H9 (cell line): ENCODE results near the gene CSTF1. TPM values are rescaled to one million over a fixed set of nuclear protein-coding genes. Genes with fewer than 3 reads are reported as not detected.

Source experiments
- DNase-seq: peaks from one replicate; pipeline ENCODE4 v3.0.0-alpha.2; 2017
- H2AFZ ChIP-seq: one replicate; pipeline ENCODE4 v1.6.1; 2013; ENCODE audit warnings: mild to moderate bottlenecking, low read length, control low read depth, moderate library complexity
- H2AK5ac ChIP-seq: 2 replicates; pipeline ENCODE4 v1.6.1; 2013; ENCODE audit warnings: low read length, control low read depth, mixed read lengths; ENCODE audit not compliant: insufficient read length
- H2BK120ac ChIP-seq: one replicate; pipeline ENCODE4 v1.6.1; 2013; ENCODE audit warnings: low read depth, mild to moderate bottlenecking, low read length, control low read depth, inconsistent platforms; ENCODE audit not compliant: poor library complexity, severe bottlenecking
- H2BK12ac ChIP-seq: 2 replicates; pipeline ENCODE4 v1.6.1; 2013; ENCODE audit warnings: low read length, control low read depth, mixed read lengths, low read depth; ENCODE audit not compliant: insufficient read length
- H2BK15ac ChIP-seq: 2 replicates; pipeline ENCODE4 v1.6.1; 2013; ENCODE audit warnings: low read depth, low read length, control low read depth
- H2BK20ac ChIP-seq: one replicate; pipeline ENCODE4 v1.6.1; 2013; ENCODE audit warnings: low read depth, mild to moderate bottlenecking, low read length, control low read depth, inconsistent platforms; ENCODE audit not compliant: poor library complexity, severe bottlenecking
- H2BK5ac ChIP-seq: 2 replicates; pipeline ENCODE4 v1.6.1; 2013; ENCODE audit warnings: low read length, control low read depth, mixed read lengths; ENCODE audit not compliant: insufficient read length
- H3K14ac ChIP-seq: 2 replicates; pipeline ENCODE4 v1.6.1; 2013; ENCODE audit warnings: low read length, control low read depth; ENCODE audit not compliant: insufficient read depth
- H3K18ac ChIP-seq: 2 replicates; pipeline ENCODE4 v1.6.1; 2013; ENCODE audit warnings: low read depth, mild to moderate bottlenecking, mixed read lengths, low read length, control low read depth; ENCODE audit not compliant: insufficient read length
- H3K23ac ChIP-seq: 2 replicates; pipeline ENCODE4 v1.6.1; 2013; ENCODE audit warnings: low read length, control low read depth, mixed read lengths, low read depth; ENCODE audit not compliant: insufficient read length
- H3K23me2 ChIP-seq: 2 replicates; pipeline ENCODE4 v1.6.1; 2013; ENCODE audit warnings: low read depth, mild to moderate bottlenecking, mixed read lengths, low read length, control low read depth; ENCODE audit not compliant: insufficient read length, poor library complexity, severe bottlenecking
- H3K27ac ChIP-seq: 2 replicates; pipeline ENCODE4 v1.5.1; 2013; ENCODE audit warnings: low read length, control low read depth, mixed read lengths, low read depth; ENCODE audit not compliant: insufficient read length
- H3K27me3 ChIP-seq: 2 replicates; pipeline ENCODE4 v1.6.1; 2013; ENCODE audit warnings: low read length, control low read depth, inconsistent platforms; ENCODE audit not compliant: insufficient read depth
- H3K4ac ChIP-seq: 2 replicates; pipeline ENCODE4 v1.6.1; 2013; ENCODE audit warnings: low read depth, mild to moderate bottlenecking, control low read depth, inconsistent platforms, low read length, moderate library complexity
- H3K4me1 ChIP-seq: 2 replicates; pipeline ENCODE4 v1.6.1; 2013; ENCODE audit warnings: low read length, control low read depth, inconsistent platforms; ENCODE audit not compliant: insufficient read depth
- H3K4me2 ChIP-seq: 2 replicates; pipeline ENCODE4 v1.6.1; 2013; ENCODE audit warnings: low read length, control low read depth, mixed read lengths; ENCODE audit not compliant: insufficient read length, insufficient read depth
- H3K56ac ChIP-seq: 2 replicates; pipeline ENCODE4 v1.6.1; 2013; ENCODE audit warnings: low read depth, mild to moderate bottlenecking, mixed read lengths, low read length, control low read depth; ENCODE audit not compliant: insufficient read length
- H3K79me1 ChIP-seq: 2 replicates; pipeline ENCODE4 v1.6.1; 2013; ENCODE audit warnings: low read depth, mild to moderate bottlenecking, moderate library complexity, low read length, control low read depth, inconsistent platforms; ENCODE audit not compliant: insufficient read depth, poor library complexity, severe bottlenecking
- H3K79me2 ChIP-seq: 2 replicates; pipeline ENCODE4 v1.6.1; 2013; ENCODE audit warnings: low read length, control low read depth, inconsistent platforms; ENCODE audit not compliant: insufficient read depth
- H3K9ac ChIP-seq: 2 replicates; pipeline ENCODE4 v1.6.1; 2013; ENCODE audit warnings: low read length, control low read depth, mixed read lengths; ENCODE audit not compliant: insufficient read length; ENCODE audit errors: extremely low read depth
- H3K9me3 ChIP-seq: one replicate; pipeline ENCODE4 v1.6.1; 2013; ENCODE audit warnings: low read depth, low read length, inconsistent platforms; ENCODE audit not compliant: control insufficient read depth
- H3T11ph ChIP-seq: one replicate; pipeline ENCODE4 v1.6.1; 2013; ENCODE audit warnings: mild to moderate bottlenecking, low read length, control low read depth, inconsistent platforms
- H4K20me1 ChIP-seq: one replicate; pipeline ENCODE4 v1.6.1; 2013; ENCODE audit not compliant: control insufficient read depth, insufficient read length, insufficient read depth
- H4K5ac ChIP-seq: 2 replicates; pipeline ENCODE4 v1.6.1; 2013; ENCODE audit warnings: low read depth, mild to moderate bottlenecking, mixed read lengths, low read length, control low read depth; ENCODE audit not compliant: insufficient read length
- H4K8ac ChIP-seq: replicated peaks from 2 replicates; pipeline ENCODE4 v1.6.1; 2013; ENCODE audit warnings: low read length, control low read depth, mixed read lengths, low read depth; ENCODE audit not compliant: insufficient read length
- H4K91ac ChIP-seq: 2 replicates; pipeline ENCODE4 v1.6.1; 2013; ENCODE audit warnings: low read depth, mild to moderate bottlenecking, moderate library complexity, mixed read lengths, low read length, control low read depth; ENCODE audit not compliant: insufficient read length
- H3K27ac Mint-ChIP-seq, 3 experiments: 2 replicates in 2 of 3; 3 replicates in 1 of 3; pipeline ENCODE4 v1.8.0; 2020 to 2021; ENCODE audit warnings: mixed read lengths in 3 of 3, mild to moderate bottlenecking in 1 of 3, moderate library complexity in 1 of 3
- H3K27me3 Mint-ChIP-seq: 2 replicates; pipeline ENCODE4 v1.8.0; 2021; ENCODE audit warnings: low read depth, mild to moderate bottlenecking, moderate library complexity, mixed read lengths
- H3K36me3 Mint-ChIP-seq, 3 experiments: 2 replicates in 2 of 3; 3 replicates in 1 of 3; pipeline ENCODE4 v1.8.0; 2020 to 2021; ENCODE audit warnings: low read depth in 3 of 3, mixed read lengths in 3 of 3; ENCODE audit not compliant: insufficient read depth in 1 of 3
- H3K4me1 Mint-ChIP-seq, 2 experiments: 2 replicates each; pipeline ENCODE4 v1.8.0; 2020; ENCODE audit warnings: mixed read lengths in 2 of 2
- H3K4me3 Mint-ChIP-seq, 2 experiments: 2 replicates in 1 of 2; 3 replicates in 1 of 2; pipeline ENCODE4 v1.8.0; 2020 to 2021; ENCODE audit warnings: mild to moderate bottlenecking in 2 of 2, mixed read lengths in 2 of 2, moderate library complexity in 1 of 2
- H3K9me3 Mint-ChIP-seq, 2 experiments: 2 replicates in 1 of 2; 3 replicates in 1 of 2; pipeline ENCODE4 v1.8.0; 2020; ENCODE audit warnings: mild to moderate bottlenecking in 2 of 2, mixed read lengths in 2 of 2, moderate library complexity in 1 of 2
- WGBS: extraction: QIAGEN DNeasy Blood & Tissue Kit; methylation state at CpG from one replicate; pipeline ENCODE4 v1.1.7; 2013; ENCODE audit warnings: missing lambda C conversion rate, low lambda C conversion rate, mixed read lengths; ENCODE audit not compliant: insufficient read length; ENCODE audit errors: extremely low coverage; 5-methylcytosine and 5-hydroxymethylcytosine counted together
- total RNA-seq: library from RNA; stranded (reverse); gene quantifications from 2 replicates; pipeline ENCODE4 v1.2.1, GENCODE V29; 2021
- TF ChIP-seq, protein P1 (sequence below): fragments of 200-600 bp; sonication (generic); conservative IDR thresholded peaks from 3 replicates; pipeline ENCODE4 v1.8.0; 2021; ENCODE audit warnings: antibody characterized with exemption, mild to moderate bottlenecking

Gene CSTF1
- total RNA-seq, 1 experiment from 2014 or later = 72.9 TPM

DNA sequence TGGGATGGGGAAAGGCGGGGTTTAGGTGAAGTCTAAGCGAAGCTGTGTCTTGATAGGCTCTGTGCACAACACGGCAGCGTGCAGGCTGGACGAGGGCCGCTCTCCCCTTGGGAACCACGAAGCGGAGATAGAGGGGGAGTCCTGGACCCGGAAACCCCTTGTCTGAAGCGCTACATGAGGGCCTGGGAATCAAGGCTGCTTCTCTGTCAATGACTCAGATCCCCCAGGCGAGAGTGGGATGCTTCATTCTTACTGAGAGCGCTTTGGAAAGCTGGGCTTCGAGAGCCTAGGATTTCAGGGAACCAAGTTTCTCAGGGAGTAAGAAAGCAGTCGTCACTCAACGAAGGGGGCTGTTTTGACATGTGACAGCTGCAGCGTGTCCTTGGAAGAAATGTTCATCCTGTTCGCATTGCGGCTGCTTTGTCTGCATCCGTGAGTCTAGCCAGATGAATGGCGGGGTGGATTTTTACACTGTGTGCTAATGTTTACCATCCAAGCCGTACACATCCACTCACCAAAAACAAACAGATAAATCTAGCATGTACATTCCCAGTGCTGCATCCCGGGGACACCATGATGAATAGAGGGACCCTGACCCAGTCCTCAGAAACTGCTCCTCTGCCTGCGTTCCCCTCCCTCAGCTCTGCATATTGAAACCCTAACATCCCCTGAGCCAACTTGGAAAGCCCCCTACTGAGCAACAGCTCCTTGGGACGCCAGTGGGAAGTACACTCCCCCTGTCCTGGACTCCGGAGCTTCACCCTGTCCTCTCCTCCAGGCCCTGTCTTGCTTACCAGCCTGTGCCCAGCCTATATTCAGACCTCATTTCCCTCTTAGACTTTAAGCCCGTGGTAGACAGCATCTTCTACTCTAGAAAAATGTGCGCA is 51.5 kb downstream of the CSTF1 start:
- Histone ChIP-seq H4K8ac (no peak overlapping the region), H2BK20ac (no peak overlapping the region), H3K4me1 (no peaks in the 10 kb centered on the region), H4K5ac (no peak overlapping the region), H3K9me3 (no peaks in the 10 kb centered on the region), H3K56ac (no peak overlapping the region), H2BK5ac (no peak overlapping the region), H2BK12ac (no peak overlapping the region), H3K14ac (no peak overlapping the region), H4K20me1 (no peaks in the 10 kb centered on the region), H3K79me1 (no peaks in the 10 kb centered on the region), H3K79me2 (no peaks in the 10 kb centered on the region), H3K23ac (no peak overlapping the region), H3K23me2 (no peaks in the 10 kb centered on the region), H2BK120ac (no peak overlapping the region), H3K4me2 (no peak overlapping the region), H2AK5ac (no peak overlapping the region), H3K27ac (no peak overlapping the region), H3K9ac (no peak overlapping the region), H4K91ac (no peak overlapping the region), H2BK15ac (no peak overlapping the region), H3K4ac (no peak overlapping the region), H2AFZ (no peak overlapping the region), H3K18ac (no peak overlapping the region), H3T11ph (no peak overlapping the region), H3K27me3 (no peaks in the 10 kb centered on the region)
- Mint-ChIP-seq H3K4me1 (peaks cover 5% of the 10 kb centered on the region in 2 experiments), H3K36me3 (no peaks in the 10 kb centered on the region), H3K27ac (peak overlapping the region in 2 of 3 experiments; percentile 48 to 53; a peak in 2 of 7 replicates), H3K4me3 (no peak overlapping the region), H3K27me3 (peaks cover 22% of the 10 kb centered on the region), H3K9me3 (no peaks in the 10 kb centered on the region)
- DNase-seq = no peak
- TF ChIP-seq, protein P1, sequence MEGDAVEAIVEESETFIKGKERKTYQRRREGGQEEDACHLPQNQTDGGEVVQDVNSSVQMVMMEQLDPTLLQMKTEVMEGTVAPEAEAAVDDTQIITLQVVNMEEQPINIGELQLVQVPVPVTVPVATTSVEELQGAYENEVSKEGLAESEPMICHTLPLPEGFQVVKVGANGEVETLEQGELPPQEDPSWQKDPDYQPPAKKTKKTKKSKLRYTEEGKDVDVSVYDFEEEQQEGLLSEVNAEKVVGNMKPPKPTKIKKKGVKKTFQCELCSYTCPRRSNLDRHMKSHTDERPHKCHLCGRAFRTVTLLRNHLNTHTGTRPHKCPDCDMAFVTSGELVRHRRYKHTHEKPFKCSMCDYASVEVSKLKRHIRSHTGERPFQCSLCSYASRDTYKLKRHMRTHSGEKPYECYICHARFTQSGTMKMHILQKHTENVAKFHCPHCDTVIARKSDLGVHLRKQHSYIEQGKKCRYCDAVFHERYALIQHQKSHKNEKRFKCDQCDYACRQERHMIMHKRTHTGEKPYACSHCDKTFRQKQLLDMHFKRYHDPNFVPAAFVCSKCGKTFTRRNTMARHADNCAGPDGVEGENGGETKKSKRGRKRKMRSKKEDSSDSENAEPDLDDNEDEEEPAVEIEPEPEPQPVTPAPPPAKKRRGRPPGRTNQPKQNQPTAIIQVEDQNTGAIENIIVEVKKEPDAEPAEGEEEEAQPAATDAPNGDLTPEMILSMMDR = no peak
- WGBS = no CpG with 5 or more reads among the region's 27 CpGs
